NOMO-1 (cell line): Measurements from ENCODE around the gene CCNB1IP1.
"Not testable (repeated sequence)": the region's sequence is repeated elsewhere in the genome, so short reads cannot be mapped to it uniquely, and the experiment has no call there.

Experiments
- DNase-seq, 2 experiments: peaks; one replicate each; lab custom pipeline; 2025; ENCODE audit not compliant: unreplicated experiment in 2 of 2; lab: John Stamatoyannopoulos, UW

CCNB1IP1 gene

GRCh38 chr14:20334017-20334416 is 938 bp upstream of the CCNB1IP1 start:
- DNase-seq: no peak

GRCh38 chr14:20333494-20333841 is 389 bp upstream of the CCNB1IP1 start:
- DNase-seq: no peak

- DNase-seq: no peak
Observed at GRCh38 chr14:20332431-20332787, 670 bp downstream of the CCNB1IP1 start.

GRCh38 chr14:20331053-20331613 is 1.9 kb downstream of the CCNB1IP1 start:
- DNase-seq: no peak

- DNase-seq: no peak
Observed at GRCh38 chr14:20329355-20329754, 3.7 kb downstream of the CCNB1IP1 start.

GRCh38 chr14:20328705-20329104 is 4.4 kb downstream of the CCNB1IP1 start:
- no peak for DNase-seq

- DNase-seq: peak in 1 of 2 experiments; percentile 69
Observed at GRCh38 chr14:20327005-20327869, 5.8 kb downstream of the CCNB1IP1 start.

GRCh38 chr14:20317720-20318119 is 15.4 kb downstream of the CCNB1IP1 start:
- no peak for DNase-seq

- DNase-seq: no peak
Observed at GRCh38 chr14:20314026-20314425, 19.1 kb downstream of the CCNB1IP1 start.

GRCh38 chr14:20306079-20306423 is 27.0 kb downstream of the CCNB1IP1 start:
- no peak for DNase-seq

GRCh38 chr14:20305265-20306078 is 27.6 kb downstream of the CCNB1IP1 start, which contains the start of gene TTC5:
TSS of gene TTC5 (minus strand) at chr14:20305951. CDS start at chr14:20305937, 14 bp downstream.
- peak; percentile 86 to 87 for DNase-seq

- no peak for DNase-seq
Observed at GRCh38 chr14:20302042-20302755, 30.9 kb downstream of the CCNB1IP1 start.

- DNase-seq: peak; percentile 21 to 70
Observed at GRCh38 chr14:20295067-20295466, 38.0 kb downstream of the CCNB1IP1 start.

GRCh38 chr14:20294636-20295035 is 38.4 kb downstream of the CCNB1IP1 start:
- DNase-seq: no peak

- DNase-seq: not testable (repeated sequence)
Observed at GRCh38 chr14:20281998-20282397, 51.1 kb downstream of the CCNB1IP1 start.

GRCh38 chr14:20280265-20280664 is 52.8 kb downstream of the CCNB1IP1 start:
- DNase-seq: not testable (repeated sequence)

GRCh38 chr14:20278414-20278813 is 54.7 kb downstream of the CCNB1IP1 start:
- DNase-seq: no peak

- no peak for DNase-seq
Observed at GRCh38 chr14:20277409-20277808, 55.7 kb downstream of the CCNB1IP1 start.

GRCh38 chr14:20274062-20274461 is 59.0 kb downstream of the CCNB1IP1 start:
- DNase-seq: no peak

- DNase-seq: not testable (repeated sequence)
Observed at GRCh38 chr14:20264361-20264760, 68.7 kb downstream of the CCNB1IP1 start.

- no peak for DNase-seq
Observed at GRCh38 chr14:20262642-20263128, 70.4 kb downstream of the CCNB1IP1 start.
